ENCODE measurements around the gene ARSK.

Gene ARSK

GRCh38 chr5:95554647-95555548, at the start of gene ARSK, which contains the start of gene SKIC3:
Gene ARSK, plus strand, starts transcription at chr5:95555101. Its CDS starts 178 bp downstream, at chr5:95555279.
Gene SKIC3, minus strand, starts transcription at chr5:95554977. Its CDS starts 7,827 bp downstream, at chr5:95547150.
- peak; percentile 90 for DNase-seq (ENCODE audit: low read depth)

GRCh38 chr5:95508550-95508949, 46.4 kb upstream of the ARSK start:
- DNase-seq (ENCODE audit: low read depth) = no peak

- no peak for DNase-seq (ENCODE audit: low read depth)
Observed at GRCh38 chr5:95511606-95512005, 43.3 kb upstream of the ARSK start.

- DNase-seq (ENCODE audit: low read depth) = no peak
Observed at GRCh38 chr5:95518417-95518816, 36.5 kb upstream of the ARSK start.

GRCh38 chr5:95519151-95519550, 35.8 kb upstream of the ARSK start:
- no peak for DNase-seq (ENCODE audit: low read depth)

- no peak for DNase-seq (ENCODE audit: low read depth)
Observed at GRCh38 chr5:95519681-95520080, 35.2 kb upstream of the ARSK start.

GRCh38 chr5:95520206-95520605, 34.7 kb upstream of the ARSK start:
- no peak for DNase-seq (ENCODE audit: low read depth)

GRCh38 chr5:95524423-95524822, 30.5 kb upstream of the ARSK start:
- no peak for DNase-seq (ENCODE audit: low read depth)

- DNase-seq (ENCODE audit: low read depth) = no peak
Observed at GRCh38 chr5:95526871-95527270, 28.0 kb upstream of the ARSK start.

GRCh38 chr5:95528565-95528964, 26.3 kb upstream of the ARSK start:
- no peak for DNase-seq (ENCODE audit: low read depth)

GRCh38 chr5:95530416-95530815, 24.5 kb upstream of the ARSK start:
- DNase-seq (ENCODE audit: low read depth) = no peak

GRCh38 chr5:95531491-95531890, 23.4 kb upstream of the ARSK start:
- no peak for DNase-seq (ENCODE audit: low read depth)

- DNase-seq (ENCODE audit: low read depth) = no peak
Observed at GRCh38 chr5:95532415-95532814, 22.5 kb upstream of the ARSK start.

- no peak for DNase-seq (ENCODE audit: low read depth)
Observed at GRCh38 chr5:95533106-95533505, 21.8 kb upstream of the ARSK start.

- no peak for DNase-seq (ENCODE audit: low read depth)
Observed at GRCh38 chr5:95533761-95534160, 21.1 kb upstream of the ARSK start.

- no peak for DNase-seq (ENCODE audit: low read depth)
Observed at GRCh38 chr5:95537501-95537900, 17.4 kb upstream of the ARSK start.

- no peak for DNase-seq (ENCODE audit: low read depth)
Observed at GRCh38 chr5:95543017-95543705, 11.7 kb upstream of the ARSK start.

- DNase-seq (ENCODE audit: low read depth) = no peak
Observed at GRCh38 chr5:95549030-95549429, 5.9 kb upstream of the ARSK start.

- no peak for DNase-seq (ENCODE audit: low read depth)
Observed at GRCh38 chr5:95554331-95554646, 612 bp upstream of the ARSK start.

- no peak for DNase-seq (ENCODE audit: low read depth)
Observed at GRCh38 chr5:95555553-95555952, 652 bp downstream of the ARSK start.

GRCh38 chr5:95557841-95558240, 2.9 kb downstream of the ARSK start:
- DNase-seq (ENCODE audit: low read depth) = no peak

- no peak for DNase-seq (ENCODE audit: low read depth)
Observed at GRCh38 chr5:95562282-95562681, 7.4 kb downstream of the ARSK start.

- no peak for DNase-seq (ENCODE audit: low read depth)
Observed at GRCh38 chr5:95563367-95563766, 8.5 kb downstream of the ARSK start.
